ENCODE measurements around the gene ETV3L. TPM values are rescaled to one million over a fixed set of nuclear protein-coding genes. Genes with fewer than 3 reads are reported as not detected.

Gene ETV3L
- total RNA-seq, 1 experiment from 2014 or later: 0.13 TPM

DNA sequence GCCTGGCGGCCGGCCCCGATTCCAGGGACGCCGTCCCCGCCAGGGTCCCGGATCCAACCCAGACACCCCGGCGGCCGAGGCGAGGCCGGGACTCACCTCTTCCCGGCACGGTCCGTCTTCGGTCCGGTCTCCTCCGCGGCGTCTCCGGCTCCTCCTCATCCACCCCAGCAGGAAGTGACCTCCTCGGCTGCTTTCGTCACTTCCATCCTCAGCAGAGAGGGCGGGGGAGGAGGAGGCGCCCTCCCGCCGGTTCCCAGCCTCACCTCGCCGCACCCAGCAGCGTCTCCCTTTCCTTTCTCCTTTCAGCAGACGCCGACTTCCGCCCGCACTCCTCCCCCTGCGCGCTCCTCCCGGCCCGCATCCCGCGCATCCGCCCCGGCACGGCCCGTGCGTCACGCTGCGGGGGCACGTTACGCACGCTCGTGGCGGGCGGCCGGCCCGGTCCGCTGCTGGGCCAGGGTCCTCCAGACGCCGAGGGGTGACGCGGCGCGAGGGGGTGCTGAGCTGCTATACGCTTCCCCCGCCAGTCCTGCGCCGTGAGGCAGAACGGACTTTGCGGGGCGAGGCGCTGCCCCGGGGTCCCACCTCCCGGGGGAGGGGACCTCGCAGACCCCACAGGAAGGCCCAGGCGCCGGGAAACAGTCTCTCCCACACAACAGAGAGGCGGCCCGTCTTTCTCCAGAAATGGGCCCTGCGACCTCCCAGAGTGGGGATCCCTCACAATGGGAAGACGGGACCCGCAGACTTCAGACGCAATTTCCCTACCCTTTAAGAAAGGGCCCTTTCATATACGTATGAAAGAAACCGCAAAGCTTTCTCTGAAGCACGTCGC lies 38.8 kb upstream of the ETV3L start, which contains the start of gene ETV3 (continued):
- TF ChIP-seq, protein P1, sequence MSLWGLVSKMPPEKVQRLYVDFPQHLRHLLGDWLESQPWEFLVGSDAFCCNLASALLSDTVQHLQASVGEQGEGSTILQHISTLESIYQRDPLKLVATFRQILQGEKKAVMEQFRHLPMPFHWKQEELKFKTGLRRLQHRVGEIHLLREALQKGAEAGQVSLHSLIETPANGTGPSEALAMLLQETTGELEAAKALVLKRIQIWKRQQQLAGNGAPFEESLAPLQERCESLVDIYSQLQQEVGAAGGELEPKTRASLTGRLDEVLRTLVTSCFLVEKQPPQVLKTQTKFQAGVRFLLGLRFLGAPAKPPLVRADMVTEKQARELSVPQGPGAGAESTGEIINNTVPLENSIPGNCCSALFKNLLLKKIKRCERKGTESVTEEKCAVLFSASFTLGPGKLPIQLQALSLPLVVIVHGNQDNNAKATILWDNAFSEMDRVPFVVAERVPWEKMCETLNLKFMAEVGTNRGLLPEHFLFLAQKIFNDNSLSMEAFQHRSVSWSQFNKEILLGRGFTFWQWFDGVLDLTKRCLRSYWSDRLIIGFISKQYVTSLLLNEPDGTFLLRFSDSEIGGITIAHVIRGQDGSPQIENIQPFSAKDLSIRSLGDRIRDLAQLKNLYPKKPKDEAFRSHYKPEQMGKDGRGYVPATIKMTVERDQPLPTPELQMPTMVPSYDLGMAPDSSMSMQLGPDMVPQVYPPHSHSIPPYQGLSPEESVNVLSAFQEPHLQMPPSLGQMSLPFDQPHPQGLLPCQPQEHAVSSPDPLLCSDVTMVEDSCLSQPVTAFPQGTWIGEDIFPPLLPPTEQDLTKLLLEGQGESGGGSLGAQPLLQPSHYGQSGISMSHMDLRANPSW (CRISPR knock-in tag; conservative IDR thresholded peaks at IDR 0.05; ENCODE audit: low read depth): 0 out of 2 replicates have a peak, but pooled peaks have one; percentile 30
- TF ChIP-seq, protein P2, sequence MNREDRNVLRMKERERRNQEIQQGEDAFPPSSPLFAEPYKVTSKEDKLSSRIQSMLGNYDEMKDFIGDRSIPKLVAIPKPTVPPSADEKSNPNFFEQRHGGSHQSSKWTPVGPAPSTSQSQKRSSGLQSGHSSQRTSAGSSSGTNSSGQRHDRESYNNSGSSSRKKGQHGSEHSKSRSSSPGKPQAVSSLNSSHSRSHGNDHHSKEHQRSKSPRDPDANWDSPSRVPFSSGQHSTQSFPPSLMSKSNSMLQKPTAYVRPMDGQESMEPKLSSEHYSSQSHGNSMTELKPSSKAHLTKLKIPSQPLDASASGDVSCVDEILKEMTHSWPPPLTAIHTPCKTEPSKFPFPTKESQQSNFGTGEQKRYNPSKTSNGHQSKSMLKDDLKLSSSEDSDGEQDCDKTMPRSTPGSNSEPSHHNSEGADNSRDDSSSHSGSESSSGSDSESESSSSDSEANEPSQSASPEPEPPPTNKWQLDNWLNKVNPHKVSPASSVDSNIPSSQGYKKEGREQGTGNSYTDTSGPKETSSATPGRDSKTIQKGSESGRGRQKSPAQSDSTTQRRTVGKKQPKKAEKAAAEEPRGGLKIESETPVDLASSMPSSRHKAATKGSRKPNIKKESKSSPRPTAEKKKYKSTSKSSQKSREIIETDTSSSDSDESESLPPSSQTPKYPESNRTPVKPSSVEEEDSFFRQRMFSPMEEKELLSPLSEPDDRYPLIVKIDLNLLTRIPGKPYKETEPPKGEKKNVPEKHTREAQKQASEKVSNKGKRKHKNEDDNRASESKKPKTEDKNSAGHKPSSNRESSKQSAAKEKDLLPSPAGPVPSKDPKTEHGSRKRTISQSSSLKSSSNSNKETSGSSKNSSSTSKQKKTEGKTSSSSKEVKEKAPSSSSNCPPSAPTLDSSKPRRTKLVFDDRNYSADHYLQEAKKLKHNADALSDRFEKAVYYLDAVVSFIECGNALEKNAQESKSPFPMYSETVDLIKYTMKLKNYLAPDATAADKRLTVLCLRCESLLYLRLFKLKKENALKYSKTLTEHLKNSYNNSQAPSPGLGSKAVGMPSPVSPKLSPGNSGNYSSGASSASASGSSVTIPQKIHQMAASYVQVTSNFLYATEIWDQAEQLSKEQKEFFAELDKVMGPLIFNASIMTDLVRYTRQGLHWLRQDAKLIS (CRISPR knock-in tag; IDR thresholded peaks at IDR 0.05; ENCODE audit: borderline replicate concordance): no peak

DNA sequence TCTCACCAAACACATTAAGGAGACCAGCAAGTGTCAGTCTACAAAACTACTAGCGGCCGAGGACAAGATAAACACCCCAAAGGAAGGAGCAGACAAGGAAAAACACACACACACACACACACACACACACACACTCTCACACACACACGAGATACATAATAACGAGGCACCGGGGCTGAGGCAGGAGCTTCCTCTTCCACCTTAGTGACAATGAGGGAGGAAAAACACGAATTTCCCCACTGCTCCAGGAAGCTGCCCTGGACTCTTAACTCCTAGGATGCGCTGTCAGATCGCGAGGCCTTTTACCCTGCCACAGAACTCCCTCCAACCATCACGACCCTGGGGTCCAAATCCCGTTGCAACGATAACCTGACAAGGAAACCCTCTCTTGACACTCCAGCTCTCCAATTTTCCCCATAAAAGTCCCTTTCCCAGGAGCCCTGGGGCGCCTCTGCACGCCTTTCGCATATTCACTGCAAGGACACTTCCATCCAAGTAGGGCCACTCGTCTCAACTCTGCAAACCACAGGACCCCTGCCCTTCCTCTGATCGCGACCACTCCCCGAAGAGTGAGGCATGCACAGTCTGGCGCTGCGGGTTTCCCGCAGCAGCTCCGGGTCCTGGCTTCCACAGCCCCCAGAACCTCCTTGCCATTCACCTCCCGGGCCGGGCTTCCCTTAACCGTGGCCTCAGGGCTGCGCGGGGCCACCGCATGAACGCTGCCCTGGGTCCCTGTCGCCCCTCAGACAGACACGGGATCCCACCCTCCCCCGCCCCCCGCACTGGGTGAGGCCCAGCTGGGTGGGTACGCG lies 38.0 kb upstream of the ETV3L start:
- TF ChIP-seq, protein P3, sequence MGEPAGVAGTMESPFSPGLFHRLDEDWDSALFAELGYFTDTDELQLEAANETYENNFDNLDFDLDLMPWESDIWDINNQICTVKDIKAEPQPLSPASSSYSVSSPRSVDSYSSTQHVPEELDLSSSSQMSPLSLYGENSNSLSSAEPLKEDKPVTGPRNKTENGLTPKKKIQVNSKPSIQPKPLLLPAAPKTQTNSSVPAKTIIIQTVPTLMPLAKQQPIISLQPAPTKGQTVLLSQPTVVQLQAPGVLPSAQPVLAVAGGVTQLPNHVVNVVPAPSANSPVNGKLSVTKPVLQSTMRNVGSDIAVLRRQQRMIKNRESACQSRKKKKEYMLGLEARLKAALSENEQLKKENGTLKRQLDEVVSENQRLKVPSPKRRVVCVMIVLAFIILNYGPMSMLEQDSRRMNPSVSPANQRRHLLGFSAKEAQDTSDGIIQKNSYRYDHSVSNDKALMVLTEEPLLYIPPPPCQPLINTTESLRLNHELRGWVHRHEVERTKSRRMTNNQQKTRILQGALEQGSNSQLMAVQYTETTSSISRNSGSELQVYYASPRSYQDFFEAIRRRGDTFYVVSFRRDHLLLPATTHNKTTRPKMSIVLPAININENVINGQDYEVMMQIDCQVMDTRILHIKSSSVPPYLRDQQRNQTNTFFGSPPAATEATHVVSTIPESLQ (CRISPR knock-in tag; IDR thresholded peaks at IDR 0.05): no peak
- no peak for TF ChIP-seq KAT7 (CRISPR knock-in tag; IDR thresholded peaks at IDR 0.05; ENCODE audit: borderline replicate concordance)
- TF ChIP-seq IRF2 (CRISPR knock-in tag; IDR thresholded peaks at IDR 0.05; ENCODE audit: borderline replicate concordance, low read depth): no peak
- TF ChIP-seq RELA (CRISPR knock-in tag; IDR thresholded peaks at IDR 0.05; ENCODE audit: borderline replicate concordance): 0 out of 2 replicates have a peak, but pooled peaks have one; percentile 23
- H3K9me3 Mint-ChIP-seq: no peaks in the 10 kb centered on the region
- H3K4me3 Mint-ChIP-seq: peak overlapping the region; percentile 94
- POLR2A ChIA-PET: interaction anchor here (0.6 to 1.2 kb wide), 2 partner anchors 17 to 159 kb away, joined by 6 to 10 read pairs; no protein-coding TSS in a partner anchor
- H3K27ac Mint-ChIP-seq: peak overlapping the region; percentile 89
- DNase-seq (ENCODE audit: low spot score) (no peak), ATAC-seq (peak; percentile 10)
- H3K36me3 Mint-ChIP-seq: peaks cover 34% of the 10 kb centered on the region
- H3K27me3 Mint-ChIP-seq (ENCODE audit: low read depth): peaks cover 6% of the 10 kb centered on the region
- CTCF ChIA-PET: interaction anchor here (9.2 to 9.6 kb wide), 2 partner anchors 18 to 47 kb away, joined by 85 to 114 read pairs; no protein-coding TSS in a partner anchor
- H3K4me1 Mint-ChIP-seq: peaks cover 52% of the 10 kb centered on the region

DNA sequence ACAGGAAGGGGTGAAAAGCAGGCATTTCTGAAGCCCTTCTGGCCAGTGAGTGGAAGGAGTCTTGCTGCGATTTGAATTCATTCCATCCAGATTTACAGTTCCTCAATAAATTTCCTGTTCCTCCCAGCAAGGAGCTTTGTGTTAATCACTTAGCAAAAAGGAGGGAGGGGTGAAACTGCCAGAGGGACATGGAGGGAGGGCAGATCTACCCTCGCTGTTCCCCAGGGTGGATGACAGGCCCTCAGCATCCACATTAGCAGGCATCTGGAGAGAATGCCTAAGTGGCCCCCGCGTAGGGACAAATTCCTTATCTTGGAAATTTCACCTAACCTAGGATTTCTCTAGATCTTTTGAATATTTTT lies 37.4 kb upstream of the ETV3L start:
- ATAC-seq (no peak), DNase-seq (ENCODE audit: low spot score) (no peak)
- Mint-ChIP-seq H3K27ac (peak overlapping the region; percentile 89; the same call in 1 of the 2 replicates), H3K9me3 (no peaks in the 10 kb centered on the region), H3K36me3 (peaks cover 39% of the 10 kb centered on the region), H3K4me1 (peaks cover 48% of the 10 kb centered on the region), H3K4me3 (peak overlapping the region; percentile 94), H3K27me3 (ENCODE audit: low read depth) (peaks cover 6% of the 10 kb centered on the region)
- POLR2A ChIA-PET: no interaction called here
- no peak for TF ChIP-seq MXD4 (CRISPR knock-in tag; IDR thresholded peaks at IDR 0.05; ENCODE audit: borderline replicate concordance)
- TF ChIP-seq JUN (CRISPR knock-in tag; IDR thresholded peaks at IDR 0.05): no peak
- TF ChIP-seq, protein P4, sequence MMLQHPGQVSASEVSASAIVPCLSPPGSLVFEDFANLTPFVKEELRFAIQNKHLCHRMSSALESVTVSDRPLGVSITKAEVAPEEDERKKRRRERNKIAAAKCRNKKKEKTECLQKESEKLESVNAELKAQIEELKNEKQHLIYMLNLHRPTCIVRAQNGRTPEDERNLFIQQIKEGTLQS (CRISPR knock-in tag; conservative IDR thresholded peaks at IDR 0.05): no peak
- TF ChIP-seq, protein P5, sequence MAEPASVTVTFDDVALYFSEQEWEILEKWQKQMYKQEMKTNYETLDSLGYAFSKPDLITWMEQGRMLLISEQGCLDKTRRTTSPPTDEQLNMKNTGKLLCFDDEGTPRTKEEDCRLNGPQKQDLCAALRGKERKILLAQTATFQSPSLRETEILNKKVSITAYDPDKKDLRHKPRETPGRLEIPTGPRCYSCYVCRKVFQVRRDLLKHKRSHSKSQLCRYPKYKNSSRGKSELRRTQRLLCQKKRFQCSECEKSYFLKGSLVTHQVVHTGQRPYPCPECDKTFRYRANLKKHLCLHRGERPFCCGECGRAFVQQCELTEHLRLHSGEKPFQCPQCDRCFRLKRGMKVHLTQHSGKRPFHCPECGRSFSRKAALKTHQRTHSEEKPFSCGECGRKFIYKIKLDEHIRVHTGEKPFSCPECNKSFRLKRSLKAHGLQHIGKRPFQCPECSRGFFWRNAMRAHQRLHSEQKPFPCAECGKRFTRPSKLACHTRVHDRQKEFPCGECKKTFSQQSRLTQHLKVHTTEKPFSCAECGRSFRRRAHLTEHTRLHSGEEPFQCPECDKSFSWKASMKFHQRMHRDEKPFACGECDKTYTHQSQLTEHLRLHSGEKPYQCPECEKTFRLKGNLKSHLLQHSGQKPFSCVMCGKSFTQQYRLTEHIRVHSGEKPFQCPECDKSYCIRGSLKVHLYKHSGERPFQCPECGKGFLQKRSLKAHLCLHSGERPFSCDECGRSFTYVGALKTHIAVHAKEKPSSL (CRISPR knock-in tag; conservative IDR thresholded peaks at IDR 0.05): no peak
- no peak for TF ChIP-seq ZBTB21 (CRISPR knock-in tag; IDR thresholded peaks at IDR 0.05; ENCODE audit: borderline replicate concordance)
- TF ChIP-seq, protein P6, sequence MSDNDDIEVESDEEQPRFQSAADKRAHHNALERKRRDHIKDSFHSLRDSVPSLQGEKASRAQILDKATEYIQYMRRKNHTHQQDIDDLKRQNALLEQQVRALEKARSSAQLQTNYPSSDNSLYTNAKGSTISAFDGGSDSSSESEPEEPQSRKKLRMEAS (CRISPR knock-in tag; IDR thresholded peaks at IDR 0.05): no peak
- TF ChIP-seq TCF7 (CRISPR knock-in tag; IDR thresholded peaks at IDR 0.05; ENCODE audit: low read depth): no peak
- CTCF ChIA-PET: interaction anchor here (0.7 to 9.6 kb wide), 3 partner anchors 19 to 47 kb away, joined by 3 to 114 read pairs (median 85); no protein-coding TSS in a partner anchor
